Measurements from ENCODE around the gene SNX27. TPM values are rescaled to one million over a fixed set of nuclear protein-coding genes. Genes with fewer than 3 reads are reported as not detected.

Gene SNX27
- total RNA-seq, 2 donors from 2014 or later = 24.1 to 38.4 TPM

DNA sequence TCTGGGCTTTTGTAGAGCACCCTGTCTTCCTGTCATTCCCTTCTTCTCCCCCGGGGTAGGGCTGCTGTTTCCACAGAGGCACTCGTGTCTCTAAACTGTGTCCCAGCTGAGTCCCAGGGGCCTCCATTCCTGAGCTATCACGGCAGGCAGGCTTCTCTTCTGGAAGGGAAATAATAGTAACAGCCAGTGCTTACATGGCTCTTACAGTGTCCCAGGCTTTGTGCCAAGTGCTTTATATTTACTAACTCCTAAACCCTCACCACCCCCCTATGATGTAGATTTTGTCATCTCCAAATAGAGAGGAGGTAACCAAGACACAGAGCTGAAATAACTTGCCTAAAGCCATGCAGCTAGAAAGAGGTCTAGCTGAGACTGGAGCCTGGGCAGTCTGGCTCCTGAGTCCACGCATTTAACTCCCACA, 106.2 kb downstream of the SNX27 start:
- H3K4me3 ChIP-seq = no peak overlapping the region
- no peaks in the 10 kb centered on the region for H3K9me3 ChIP-seq
- TF ChIP-seq POLR2AphosphoS5 (IDR thresholded peaks at IDR 0.05) = no peak
- TF ChIP-seq, protein P1, sequence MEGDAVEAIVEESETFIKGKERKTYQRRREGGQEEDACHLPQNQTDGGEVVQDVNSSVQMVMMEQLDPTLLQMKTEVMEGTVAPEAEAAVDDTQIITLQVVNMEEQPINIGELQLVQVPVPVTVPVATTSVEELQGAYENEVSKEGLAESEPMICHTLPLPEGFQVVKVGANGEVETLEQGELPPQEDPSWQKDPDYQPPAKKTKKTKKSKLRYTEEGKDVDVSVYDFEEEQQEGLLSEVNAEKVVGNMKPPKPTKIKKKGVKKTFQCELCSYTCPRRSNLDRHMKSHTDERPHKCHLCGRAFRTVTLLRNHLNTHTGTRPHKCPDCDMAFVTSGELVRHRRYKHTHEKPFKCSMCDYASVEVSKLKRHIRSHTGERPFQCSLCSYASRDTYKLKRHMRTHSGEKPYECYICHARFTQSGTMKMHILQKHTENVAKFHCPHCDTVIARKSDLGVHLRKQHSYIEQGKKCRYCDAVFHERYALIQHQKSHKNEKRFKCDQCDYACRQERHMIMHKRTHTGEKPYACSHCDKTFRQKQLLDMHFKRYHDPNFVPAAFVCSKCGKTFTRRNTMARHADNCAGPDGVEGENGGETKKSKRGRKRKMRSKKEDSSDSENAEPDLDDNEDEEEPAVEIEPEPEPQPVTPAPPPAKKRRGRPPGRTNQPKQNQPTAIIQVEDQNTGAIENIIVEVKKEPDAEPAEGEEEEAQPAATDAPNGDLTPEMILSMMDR (IDR thresholded peaks at IDR 0.05) = no peak
- no peak for TF ChIP-seq POLR2A (IDR thresholded peaks at IDR 0.05)
- no peaks in the 10 kb centered on the region for H3K36me3 ChIP-seq
- intact Hi-C loops (cut with DNase I) = no loop called here
- no peak for DNase-seq (ENCODE audit: low spot score)
- no peak overlapping the region for H3K27ac ChIP-seq
- H3K27me3 ChIP-seq (replicated peaks; ENCODE audit: insufficient read depth) = no peaks in the 10 kb centered on the region
- no peaks in the 10 kb centered on the region for H3K4me1 ChIP-seq (replicated peaks)
- WGBS = 25% methylated on average over 4 of the region's 4 CpGs

DNA sequence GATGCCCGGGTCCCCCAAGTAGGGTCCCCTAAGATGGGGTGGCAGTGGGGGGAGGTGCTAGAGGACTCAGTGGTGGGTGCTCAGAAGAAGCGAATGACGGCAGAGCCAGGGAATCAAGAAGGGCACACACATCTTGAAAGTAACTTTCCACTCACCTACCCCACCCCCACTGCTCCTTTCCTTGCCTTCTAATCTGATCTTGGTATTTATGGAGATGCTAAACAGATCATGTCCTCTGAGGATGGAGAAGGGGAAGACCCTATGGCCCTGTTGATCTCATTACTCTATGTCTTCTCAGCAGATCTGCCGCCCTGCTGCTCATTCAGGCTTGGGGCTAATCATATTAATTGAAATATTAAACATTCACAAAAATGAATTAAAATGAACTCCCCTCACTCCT, 106.8 kb downstream of the SNX27 start:
- WGBS = 80% methylated on average over 4 of the region's 4 CpGs
- no peaks in the 10 kb centered on the region for H3K27me3 ChIP-seq (replicated peaks; ENCODE audit: insufficient read depth)
- TF ChIP-seq, protein P1 (IDR thresholded peaks at IDR 0.05) = no peak
- no peak overlapping the region for H3K27ac ChIP-seq
- no peaks in the 10 kb centered on the region for H3K4me1 ChIP-seq (replicated peaks)
- H3K9me3 ChIP-seq = no peaks in the 10 kb centered on the region
- no peak overlapping the region for H3K4me3 ChIP-seq
- intact Hi-C loops (cut with DNase I) = no loop called here
- H3K36me3 ChIP-seq = no peaks in the 10 kb centered on the region
- no peak for DNase-seq (ENCODE audit: low spot score)

DNA sequence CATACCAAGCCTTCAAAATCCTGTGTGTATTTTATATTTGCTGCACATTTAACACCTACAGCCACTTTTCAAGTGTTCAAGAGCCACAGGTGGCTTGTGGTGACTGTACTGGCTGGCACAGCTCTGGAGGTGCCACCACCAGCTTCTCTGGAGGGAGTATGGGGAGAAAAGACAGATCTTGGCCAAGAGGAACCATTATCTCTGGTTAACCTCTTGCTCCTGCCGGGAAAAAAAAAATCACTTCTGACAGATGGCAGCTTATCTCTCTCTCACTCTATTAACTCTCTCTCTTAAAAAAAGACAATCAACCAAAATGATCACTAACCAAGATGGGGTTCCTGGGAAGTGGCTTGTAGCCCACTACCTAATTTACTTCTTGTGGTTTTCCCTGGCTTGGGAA, 108.3 kb downstream of the SNX27 start:
- no peak overlapping the region for H3K4me3 ChIP-seq
- H3K4me1 ChIP-seq (replicated peaks) = no peaks in the 10 kb centered on the region
- peak overlapping the region; percentile 53 to 65 for H3K27ac ChIP-seq
- H3K36me3 ChIP-seq = no peaks in the 10 kb centered on the region
- intact Hi-C loops (cut with DNase I) = loop anchor here (5.0 kb wide), 2 partner anchors 113 to 178 kb away; partner anchors contain the start of gene TUFT1
- no peaks in the 10 kb centered on the region for H3K9me3 ChIP-seq
- TF ChIP-seq POLR2AphosphoS5 (IDR thresholded peaks at IDR 0.05) (no peak), POLR2A (IDR thresholded peaks at IDR 0.05) (no peak)
- TF ChIP-seq, protein P1 (IDR thresholded peaks at IDR 0.05) = no peak
- no peaks in the 10 kb centered on the region for H3K27me3 ChIP-seq (replicated peaks; ENCODE audit: insufficient read depth)
- WGBS = 34% methylated on average over 1 of the region's 1 CpG
- DNase-seq (ENCODE audit: low spot score) = no peak

DNA sequence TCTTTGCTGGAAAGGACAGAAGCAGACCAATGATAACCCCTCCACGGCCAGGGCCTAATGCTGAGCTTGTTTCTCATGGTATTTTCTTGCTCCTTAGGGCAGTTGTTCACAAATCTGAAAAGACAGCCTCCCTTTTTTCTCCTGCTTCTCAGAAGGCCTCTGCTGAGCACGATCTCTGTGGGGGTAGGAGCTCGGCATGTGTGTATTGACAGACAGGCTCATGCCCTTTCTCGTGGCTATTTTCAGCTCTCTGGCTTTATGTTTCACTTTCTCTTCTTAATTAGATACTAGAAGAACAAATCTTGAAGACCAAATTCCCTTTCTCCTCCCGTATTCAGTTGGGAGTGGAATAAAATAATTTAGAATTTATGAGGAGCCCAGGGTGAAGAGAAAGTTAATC, 108.7 kb downstream of the SNX27 start:
- TF ChIP-seq, protein P1 (IDR thresholded peaks at IDR 0.05) = no peak
- TF ChIP-seq POLR2A (IDR thresholded peaks at IDR 0.05) (no peak), POLR2AphosphoS5 (IDR thresholded peaks at IDR 0.05) (no peak)
- 36% methylated on average over 5 of the region's 5 CpGs for WGBS
- no peaks in the 10 kb centered on the region for H3K4me1 ChIP-seq (replicated peaks)
- no peaks in the 10 kb centered on the region for H3K36me3 ChIP-seq
- H3K27me3 ChIP-seq (replicated peaks; ENCODE audit: insufficient read depth) = no peaks in the 10 kb centered on the region
- H3K9me3 ChIP-seq = no peaks in the 10 kb centered on the region
- intact Hi-C loops (cut with DNase I) = loop anchor here (5.0 kb wide), 2 partner anchors 113 to 178 kb away; partner anchors contain the start of gene TUFT1
- no peak for DNase-seq (ENCODE audit: low spot score)
- peak overlapping the region; percentile 53 to 65 for H3K27ac ChIP-seq
- H3K4me3 ChIP-seq = peak overlapping the region; percentile 19 to 33

DNA sequence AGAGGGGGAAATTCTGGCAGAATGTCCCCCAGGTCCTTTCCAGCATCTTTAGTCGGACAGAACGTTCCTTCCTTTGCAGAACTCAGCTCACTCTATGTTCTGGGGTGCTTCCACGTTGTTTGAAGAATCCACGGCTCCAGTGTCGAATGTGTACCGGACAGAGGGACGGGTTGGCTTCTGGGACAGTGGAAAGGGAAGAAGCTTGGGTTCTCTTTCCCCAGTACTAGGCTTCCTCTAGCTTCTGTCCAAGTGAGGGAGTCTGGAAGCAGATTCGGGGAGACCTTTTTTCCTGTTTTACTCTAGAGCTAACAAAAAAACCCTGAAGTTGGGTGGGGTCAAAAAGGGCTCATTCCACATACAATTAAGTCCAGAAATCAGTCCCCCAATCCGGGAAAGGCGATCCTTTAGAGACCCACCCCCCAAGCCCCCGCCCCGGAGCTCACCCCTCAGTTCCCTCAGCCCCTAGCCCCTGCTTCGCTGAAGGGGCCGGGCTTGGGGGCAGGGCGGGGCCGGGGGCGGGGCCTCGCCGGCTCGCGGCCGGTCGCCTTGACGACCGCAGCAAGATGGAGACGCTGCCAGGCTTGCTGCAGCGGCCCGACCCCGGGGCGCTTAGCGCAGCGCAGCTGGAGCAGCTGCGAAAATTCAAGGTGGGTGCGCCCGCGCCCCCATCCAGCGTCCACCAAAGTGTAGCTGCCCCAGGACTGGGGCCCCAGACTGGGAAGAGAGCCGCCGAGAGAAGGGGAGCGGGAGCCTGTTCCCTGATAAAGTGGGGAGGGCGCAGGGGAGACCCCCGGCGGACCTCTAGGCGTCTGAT, 109.3 kb downstream of the SNX27 start, which contains the start of gene RIIAD1:
RIIAD1 (plus strand) TSS at position 549 of the 814 bp plus-strand sequence; CDS start at position 564, 15 bp downstream.
- WGBS = 9% methylated on average over 27 of the region's 44 CpGs
- Histone ChIP-seq H3K4me3 (peak within 1 kb of the TSS; percentile 19 to 33), H3K27ac (peak within 1 kb of the TSS; percentile 53 to 65), H3K9me3 (no peaks in the 10 kb centered on the region), H3K36me3 (no peaks in the 10 kb centered on the region), H3K27me3 (replicated peaks; ENCODE audit: insufficient read depth) (no peaks in the 10 kb centered on the region), H3K4me1 (replicated peaks) (no peaks in the 10 kb centered on the region)
- intact Hi-C loops (cut with DNase I) = loop anchor here (5.0 kb wide), 2 partner anchors 114 to 179 kb away; partner anchors contain the start of gene TUFT1
- TF ChIP-seq POLR2AphosphoS5 (IDR thresholded peaks at IDR 0.05) (no peak), POLR2A (IDR thresholded peaks at IDR 0.05) (no peak)
- TF ChIP-seq, protein P1 (IDR thresholded peaks at IDR 0.05) = no peak
- no peak for DNase-seq (ENCODE audit: low spot score)
